Measurements from ENCODE around the gene ALDH16A1.

Gene ALDH16A1

GRCh38 chr19:49490287-49491029 is 37.4 kb downstream of the ALDH16A1 start:
- DNase-seq = no peak

GRCh38 chr19:49491030-49491803 is 38.2 kb downstream of the ALDH16A1 start:
- no peak for DNase-seq

DNA sequence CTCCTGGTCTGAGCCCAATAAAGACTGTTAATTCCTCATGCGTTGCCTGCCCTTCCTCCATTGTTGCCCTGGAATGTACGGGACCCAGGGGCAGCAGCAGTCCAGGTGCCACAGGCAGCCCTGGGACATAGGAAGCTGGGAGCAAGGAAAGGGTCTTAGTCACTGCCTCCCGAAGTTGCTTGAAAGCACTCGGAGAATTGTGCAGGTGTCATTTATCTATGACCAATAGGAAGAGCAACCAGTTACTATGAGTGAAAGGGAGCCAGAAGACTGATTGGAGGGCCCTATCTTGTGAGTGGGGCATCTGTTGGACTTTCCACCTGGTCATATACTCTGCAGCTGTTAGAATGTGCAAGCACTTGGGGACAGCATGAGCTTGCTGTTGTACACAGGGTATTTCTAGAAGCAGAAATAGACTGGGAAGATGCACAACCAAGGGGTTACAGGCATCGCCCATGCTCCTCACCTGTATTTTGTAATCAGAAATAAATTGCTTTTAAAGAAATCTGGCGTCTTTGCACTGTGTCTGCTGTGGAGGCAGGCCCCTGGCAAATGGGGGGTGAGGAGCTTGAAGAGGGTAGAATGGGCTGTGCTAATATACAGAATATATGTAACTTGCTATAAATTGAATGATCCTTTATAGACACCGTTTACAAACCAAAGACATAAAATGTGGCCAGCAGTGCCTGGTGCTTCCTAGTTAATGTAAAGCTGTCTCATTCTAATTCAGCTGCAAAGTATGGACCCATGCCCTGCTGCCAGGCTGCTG is 39.0 kb downstream of the ALDH16A1 start:
- DNase-seq = no peak

- DNase-seq = no peak
These were observed 39.8 kb downstream of the ALDH16A1 start for GRCh38 chr19:49492573-49493405.

- DNase-seq = no peak
These were observed 43.6 kb downstream of the ALDH16A1 start for GRCh38 chr19:49496574-49497008.

DNA sequence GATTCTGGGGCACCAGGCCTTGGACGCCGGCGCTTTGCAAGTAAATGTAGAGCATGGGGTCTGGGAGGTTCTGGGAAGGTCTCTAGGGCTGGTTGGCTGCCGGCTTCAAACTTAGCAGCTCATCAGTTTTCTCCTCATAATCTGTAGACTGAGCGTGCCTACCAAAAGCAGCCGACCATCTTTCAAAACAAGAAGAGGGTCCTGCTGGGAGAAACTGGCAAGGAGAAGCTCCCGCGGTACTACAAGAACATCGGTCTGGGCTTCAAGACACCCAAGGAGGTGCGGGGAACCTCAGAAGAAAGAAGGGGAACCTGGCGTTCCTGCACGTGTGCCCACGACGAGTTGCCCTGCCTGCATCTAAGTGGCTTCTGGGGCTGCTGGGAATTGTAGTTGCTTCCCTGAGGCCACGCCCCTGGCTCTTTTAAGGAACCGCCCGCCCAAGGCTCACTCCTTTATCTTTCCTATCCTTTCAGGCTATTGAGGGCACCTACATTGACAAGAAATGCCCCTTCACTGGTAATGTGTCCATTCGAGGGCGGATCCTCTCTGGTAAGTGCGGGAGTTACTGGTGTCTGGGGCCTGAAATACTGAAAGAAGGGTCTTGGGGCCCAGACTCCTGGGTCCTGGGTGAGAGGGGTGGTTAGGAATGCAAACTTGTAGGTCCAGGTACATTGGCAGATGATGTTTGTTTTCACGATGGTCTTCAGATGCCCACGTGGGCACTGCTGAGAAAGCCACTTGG is 44.2 kb downstream of the ALDH16A1 start:
- peak; percentile 61 for DNase-seq

- no peak for DNase-seq
These were observed 44.7 kb downstream of the ALDH16A1 start for GRCh38 chr19:49497789-49498103.

- DNase-seq = no peak
These were observed 45.5 kb downstream of the ALDH16A1 start for GRCh38 chr19:49498475-49498874.

DNA sequence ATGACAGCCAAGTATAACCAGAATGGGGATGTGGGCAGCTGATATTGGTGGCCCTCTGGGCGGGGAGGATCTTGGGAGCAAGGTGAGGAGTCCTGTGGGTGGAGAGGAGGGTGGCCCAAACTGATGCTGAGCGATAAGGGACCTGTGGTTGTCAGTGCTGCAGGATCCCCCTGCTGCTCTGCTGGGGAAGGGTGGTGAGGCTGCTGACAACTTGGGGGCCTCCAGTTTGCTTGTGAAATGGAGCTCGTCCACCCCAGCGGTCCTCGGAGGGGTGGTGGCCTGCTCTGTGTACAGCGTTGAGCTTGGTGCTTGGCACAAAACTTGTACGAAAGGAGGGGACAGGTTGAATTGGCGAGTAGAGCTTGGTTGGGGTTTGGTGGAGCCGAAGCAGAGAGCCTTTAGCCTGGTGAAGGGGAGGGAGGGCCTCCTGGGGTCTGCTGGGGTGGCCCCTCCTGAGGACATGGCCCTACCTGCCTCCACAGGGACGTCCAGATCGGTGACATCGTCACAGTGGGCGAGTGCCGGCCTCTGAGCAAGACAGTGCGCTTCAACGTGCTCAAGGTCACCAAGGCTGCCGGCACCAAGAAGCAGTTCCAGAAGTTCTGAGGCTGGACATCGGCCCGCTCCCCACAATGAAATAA is 46.1 kb downstream of the ALDH16A1 start:
- no peak for DNase-seq

GRCh38 chr19:49502866-49503581 is 50.0 kb downstream of the ALDH16A1 start:
- peak; percentile 79 for DNase-seq

DNA sequence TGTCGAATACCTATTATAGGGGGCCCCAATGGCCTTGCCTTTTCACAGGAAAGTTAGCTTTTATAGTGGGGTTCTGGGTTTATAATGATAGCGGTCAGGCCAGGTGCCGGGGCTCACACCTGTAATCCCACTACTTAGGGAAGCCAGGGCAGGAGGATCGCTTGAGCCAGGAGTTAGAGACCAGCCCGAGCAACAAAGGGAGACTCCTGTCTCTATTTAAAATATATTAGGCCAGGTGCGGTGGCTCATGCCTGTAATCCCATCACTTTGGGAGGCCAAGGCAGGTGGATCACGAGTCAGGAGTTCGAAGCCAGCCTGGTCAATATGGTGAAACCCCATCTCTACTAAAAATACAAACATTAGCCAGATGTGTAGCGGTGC is 50.5 kb downstream of the ALDH16A1 start:
- DNase-seq = no peak

DNA sequence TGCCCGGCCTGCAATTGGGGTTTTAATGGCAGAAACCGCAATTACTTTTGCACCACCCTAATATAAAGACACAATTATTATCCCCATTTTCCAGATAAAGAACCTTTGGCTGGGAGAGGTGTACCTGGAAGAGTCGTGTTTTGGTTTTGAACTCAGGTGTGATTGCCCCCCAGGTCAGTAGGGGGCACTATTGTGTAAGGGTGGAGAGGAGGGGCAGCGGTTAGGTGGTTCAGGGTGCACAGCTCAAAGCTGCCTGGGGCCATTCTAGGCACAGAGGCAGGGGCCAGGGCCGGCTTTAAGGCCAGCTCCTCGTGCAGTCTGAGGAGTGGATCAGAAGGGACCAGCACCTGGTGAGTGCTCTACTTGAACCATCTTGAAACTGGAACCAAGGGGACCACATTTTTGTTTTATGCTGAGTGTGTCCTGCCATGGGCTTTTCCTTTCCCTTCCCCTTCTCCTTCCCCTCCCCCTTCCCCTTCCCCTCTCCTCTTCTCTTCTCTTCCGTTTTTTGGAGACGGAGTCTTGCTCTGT is 53.6 kb downstream of the ALDH16A1 start:
- peak; percentile 76 for DNase-seq

DNA sequence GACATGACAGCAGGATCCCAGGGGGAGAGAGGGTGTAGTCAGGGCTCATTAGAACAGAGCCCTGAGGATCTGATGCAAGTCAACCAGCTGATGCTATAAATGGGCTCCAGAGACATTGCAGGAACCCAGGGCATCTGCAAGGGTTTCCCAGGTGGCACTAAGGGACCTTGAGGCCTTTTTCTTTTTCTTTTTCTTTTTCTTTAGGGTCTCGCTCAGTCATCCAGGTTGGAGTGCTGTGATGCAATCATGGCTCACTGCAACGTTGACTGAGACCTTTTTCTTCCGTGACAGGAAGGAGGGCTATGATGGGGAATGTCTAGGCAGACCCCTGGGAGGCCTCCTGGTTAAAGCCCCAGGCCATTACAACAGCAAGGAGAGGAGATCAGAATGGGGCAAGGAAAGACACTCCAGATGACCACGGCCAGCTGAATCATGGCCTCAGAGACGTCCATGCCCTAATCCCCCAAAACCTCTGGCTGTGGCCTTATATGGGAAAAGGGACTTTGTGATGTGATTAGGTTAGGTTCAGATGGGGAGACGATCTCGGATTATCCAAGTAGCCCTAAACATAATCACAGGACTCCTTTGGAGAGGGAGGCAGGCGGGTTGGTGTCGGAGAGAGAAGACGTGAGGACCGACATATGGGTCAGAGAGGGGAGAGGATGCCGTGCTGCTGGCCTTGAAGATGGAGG is 54.9 kb downstream of the ALDH16A1 start:
- no peak for DNase-seq

- peak; percentile 87 for DNase-seq
These were observed 60.1 kb downstream of the ALDH16A1 start for GRCh38 chr19:49512970-49513745.

- DNase-seq = peak; percentile 78
These were observed 60.7 kb downstream of the ALDH16A1 start for GRCh38 chr19:49513746-49514118.

DNA sequence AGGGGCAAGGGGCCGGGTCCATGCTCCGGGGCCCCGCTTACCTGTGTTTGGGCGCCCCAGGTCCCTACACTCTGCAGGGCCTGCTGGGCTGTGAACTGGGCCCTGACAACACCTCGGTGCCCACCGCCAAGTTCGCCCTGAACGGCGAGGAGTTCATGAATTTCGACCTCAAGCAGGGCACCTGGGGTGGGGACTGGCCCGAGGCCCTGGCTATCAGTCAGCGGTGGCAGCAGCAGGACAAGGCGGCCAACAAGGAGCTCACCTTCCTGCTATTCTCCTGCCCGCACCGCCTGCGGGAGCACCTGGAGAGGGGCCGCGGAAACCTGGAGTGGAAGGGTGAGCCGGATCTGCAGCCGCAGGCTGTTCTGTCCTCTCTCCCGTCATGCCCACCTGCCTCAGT is 61.1 kb downstream of the ALDH16A1 start:
- peak; percentile 57 for DNase-seq

GRCh38 chr19:49515767-49516166 is 62.7 kb downstream of the ALDH16A1 start:
- DNase-seq = no peak

DNA sequence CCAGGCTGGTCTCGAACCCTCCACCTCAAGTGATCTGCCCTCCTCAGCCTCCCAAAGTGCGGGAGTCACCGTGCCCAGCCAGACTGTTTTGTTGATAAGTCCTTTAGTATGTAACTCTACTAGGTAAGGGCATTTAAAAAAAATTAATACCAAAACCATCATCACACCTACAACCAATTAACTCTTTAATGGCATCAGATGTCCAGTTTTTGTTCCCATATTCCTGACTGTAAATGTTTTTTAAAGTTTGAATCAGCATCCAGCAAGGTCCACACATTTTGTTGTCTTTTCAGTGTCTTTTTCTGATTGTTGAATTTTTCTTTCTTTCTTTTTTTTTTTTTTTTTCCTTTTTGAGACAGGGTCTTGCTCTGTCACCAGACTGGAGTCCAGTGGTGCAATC is 65.0 kb downstream of the ALDH16A1 start:
- no peak for DNase-seq
